GM23338 (cell line): ENCODE data around the gene TMEM131L. TPM values are rescaled to one million over a fixed set of nuclear protein-coding genes. Genes with fewer than 3 reads are reported as not detected.

Experiments
- ATAC-seq: fragments of 200-7000 bp; cut with Tn5 transposase; 3 replicates; pipeline ENCODE4 v1.9.1; 2020
- DNase-seq: peaks from one replicate; pipeline ENCODE4 v3.0.0-alpha.2; 2015; ENCODE audit warnings: low spot score
- H2AFZ ChIP-seq: fragments of 200-600 bp; sonication (generic); 2 replicates; pipeline ENCODE4 v1.8.0; 2016; ENCODE audit warnings: antibody characterized with exemption, mild to moderate bottlenecking, moderate library complexity
- H3F3A ChIP-seq: fragments of 200-600 bp; sonication (generic); replicated peaks from 2 replicates; pipeline ENCODE4 v1.8.0; 2017; ENCODE audit warnings: antibody characterized with exemption, mixed run types, low read depth
- H3K27ac ChIP-seq: fragments of 200-600 bp; sonication (generic); 2 replicates; pipeline ENCODE4 v1.6.1; 2016; ENCODE audit warnings: low read depth
- H3K27me3 ChIP-seq: fragments of 200-600 bp; sonication (generic); 2 replicates; pipeline ENCODE4 v1.8.0; 2016; ENCODE audit warnings: mild to moderate bottlenecking, mixed run types, moderate library complexity; ENCODE audit not compliant: insufficient read depth
- H3K36me3 ChIP-seq: fragments of 200-600 bp; sonication (generic); 2 replicates; pipeline ENCODE4 v1.8.0; 2016; ENCODE audit warnings: mild to moderate bottlenecking; ENCODE audit not compliant: insufficient read depth
- H3K4me1 ChIP-seq: fragments of 200-600 bp; sonication (generic); 2 replicates; pipeline ENCODE4 v1.8.0; 2016; ENCODE audit warnings: mild to moderate bottlenecking, moderate library complexity; ENCODE audit not compliant: insufficient read depth
- H3K4me2 ChIP-seq: fragments of 200-600 bp; sonication (generic); 2 replicates; pipeline ENCODE4 v1.7.1; 2017; ENCODE audit warnings: mixed run types
- H3K4me3 ChIP-seq: fragments of 200-600 bp; sonication (generic); 2 replicates; pipeline ENCODE4 v1.6.1; 2016; ENCODE audit warnings: mixed run types
- H3K79me2 ChIP-seq: fragments of 200-600 bp; sonication (generic); replicated peaks from 2 replicates; pipeline ENCODE4 v1.8.0; 2017; ENCODE audit warnings: mild to moderate bottlenecking; ENCODE audit not compliant: insufficient read depth
- H3K9me2 ChIP-seq: fragments of 200-600 bp; sonication (generic); 2 replicates; pipeline ENCODE4 v1.8.0; 2017; ENCODE audit not compliant: insufficient read depth
- H4K20me1 ChIP-seq: fragments of 200-600 bp; sonication (generic); replicated peaks from 2 replicates; pipeline ENCODE4 v1.8.0; 2017; ENCODE audit warnings: mild to moderate bottlenecking; ENCODE audit not compliant: insufficient read depth
- H3K27ac Mint-ChIP-seq: 2 replicates; pipeline ENCODE4 v1.8.0; 2020; ENCODE audit warnings: inconsistent platforms, mild to moderate bottlenecking, moderate library complexity, mixed read lengths
- H3K27me3 Mint-ChIP-seq: 3 replicates; pipeline ENCODE4 v1.8.0; 2022; ENCODE audit warnings: low read depth, mild to moderate bottlenecking, moderate library complexity, mixed read lengths, inconsistent platforms; ENCODE audit not compliant: insufficient read depth, poor library complexity
- H3K36me3 Mint-ChIP-seq: 3 replicates; pipeline ENCODE4 v1.8.0; 2021; ENCODE audit warnings: low read depth, mild to moderate bottlenecking, inconsistent platforms, moderate library complexity, mixed read lengths
- H3K4me1 Mint-ChIP-seq: 3 replicates; pipeline ENCODE4 v1.8.0; 2020; ENCODE audit warnings: mild to moderate bottlenecking, inconsistent platforms, mixed read lengths
- H3K4me3 Mint-ChIP-seq: 3 replicates; pipeline ENCODE4 v1.8.0; 2021; ENCODE audit warnings: moderate library complexity, mild to moderate bottlenecking, inconsistent platforms, mixed read lengths
- H3K9me3 Mint-ChIP-seq: 3 replicates; pipeline ENCODE4 v1.8.0; 2020; ENCODE audit warnings: moderate library complexity, mild to moderate bottlenecking, inconsistent platforms, mixed read lengths
- CREB1 ChIP-seq: fragments of 250-450 bp; sonication (Bioruptor Pico); IDR thresholded peaks from 2 replicates; pipeline ENCODE4 v1.5.0; 2020; ENCODE audit warnings: low read depth, mild to moderate bottlenecking, moderate library complexity
- CTCF ChIP-seq, 2 experiments: fragments of 200-600 bp in 1 of 2; sonication (generic) in 1 of 2; conservative IDR thresholded peaks; 2 replicates each; pipeline versions ENCODE4 v1.5.1 to v1.6.1; 2016 to 2017; ENCODE audit warnings: antibody characterized with exemption in 2 of 2, low read depth in 2 of 2, mild to moderate bottlenecking in 2 of 2, moderate library complexity in 1 of 2
- ETS1 ChIP-seq: IDR thresholded peaks from 2 replicates; pipeline ENCODE4 v1.6.1; 2016; ENCODE audit warnings: antibody characterized with exemption
- EZH2 ChIP-seq: fragments of 200-600 bp; sonication (generic); IDR thresholded peaks from one replicate; pipeline ENCODE4 v1.8.0; 2017; ENCODE audit warnings: antibody characterized with exemption, mild to moderate bottlenecking, low read depth; ENCODE audit not compliant: unreplicated experiment
- EZH2phosphoT487 ChIP-seq: fragments of 200-600 bp; sonication (generic); IDR thresholded peaks from one replicate; pipeline ENCODE4 v1.8.1; 2018; ENCODE audit warnings: antibody characterized with exemption; ENCODE audit not compliant: unreplicated experiment
- JUNB ChIP-seq: IDR thresholded peaks from one replicate; pipeline ENCODE4 v1.6.1; 2016; ENCODE audit warnings: antibody characterized with exemption; ENCODE audit not compliant: unreplicated experiment
- NANOG ChIP-seq: IDR thresholded peaks from 2 replicates; pipeline ENCODE4 v1.6.1; 2016; ENCODE audit warnings: antibody characterized with exemption, borderline replicate concordance
- POLR2AphosphoS5 ChIP-seq: IDR thresholded peaks from 2 replicates; pipeline ENCODE4 v1.6.1; 2016; ENCODE audit warnings: antibody characterized with exemption, low read depth
- REST ChIP-seq: IDR thresholded peaks from one replicate; pipeline ENCODE4 v1.6.1; 2018; ENCODE audit warnings: antibody characterized with exemption; ENCODE audit not compliant: unreplicated experiment
- STAT1 ChIP-seq: IDR thresholded peaks from one replicate; pipeline ENCODE4 v1.6.1; 2016; ENCODE audit warnings: antibody characterized with exemption; ENCODE audit not compliant: unreplicated experiment
- ZNF114 ChIP-seq: fragments of 250-450 bp; sonication (Bioruptor Pico); IDR thresholded peaks from 2 replicates; pipeline ENCODE4 v1.5.0; 2020; ENCODE audit warnings: mild to moderate bottlenecking, moderate library complexity
- ZNF331 ChIP-seq: fragments of 250-450 bp; sonication (Bioruptor Pico); IDR thresholded peaks from 2 replicates; pipeline ENCODE4 v1.5.0; 2020; ENCODE audit warnings: low read depth, mild to moderate bottlenecking, moderate library complexity
- ZNF462 ChIP-seq: fragments of 250-450 bp; sonication (Bioruptor Pico); IDR thresholded peaks from 2 replicates; pipeline ENCODE4 v1.5.0; 2020; ENCODE audit warnings: mild to moderate bottlenecking, moderate library complexity
- polyA plus RNA-seq: library from polyadenylated mRNA; unstranded; fragments of >200 nt; fragmentation: Nextera tagmentation; extraction: Ambion mirVana; gene quantifications from 2 replicates; pipeline ENCODE4 v1.2.1, GENCODE V29; 2016
- total RNA-seq: library from RNA; depleted of rRNA; stranded (reverse); fragments of >200 nt; shearing (Covaris generic); gene quantifications from 2 replicates; pipeline ENCODE4 v1.2.3, GENCODE V29; 2014

The TMEM131L gene
- total and polyA plus RNA-seq, 2 experiments from 2014 or later: 11.1 to 32.2 TPM

- H3K36me3 ChIP-seq: no peaks in the 10 kb centered on the region
- H3K4me3 Mint-ChIP-seq: no peak overlapping the region
- no peaks in the 10 kb centered on the region for H3K9me3 Mint-ChIP-seq
- H3K4me1 Mint-ChIP-seq: peaks cover 9% of the 10 kb centered on the region; the same call in 2 of the 3 replicates
- H3K4me1 ChIP-seq: no peaks in the 10 kb centered on the region
- ATAC-seq (no peak), DNase-seq (no peak)
- no peak overlapping the region for H3K4me2 ChIP-seq
- H3K27me3 ChIP-seq: no peaks in the 10 kb centered on the region
- peaks cover 3% of the 10 kb centered on the region; the same call in 1 of the 3 replicates for H3K36me3 Mint-ChIP-seq
- no peaks in the 10 kb centered on the region for H4K20me1 ChIP-seq
- no peaks in the 10 kb centered on the region for H3F3A ChIP-seq
- peaks cover 4% of the 10 kb centered on the region; the same call in 1 of the 2 replicates for H3K79me2 ChIP-seq
- no peak for TF ChIP-seq EZH2phosphoT487
- TF ChIP-seq JUNB: no peak
- TF ChIP-seq POLR2AphosphoS5: no peak
- no peak for TF ChIP-seq EZH2
- TF ChIP-seq CREB1 (CRISPR knock-in tag): no peak
- no peak for TF ChIP-seq ZNF331
- no peak for TF ChIP-seq ETS1
- no peak for TF ChIP-seq ZNF462
- no peak for TF ChIP-seq ZNF114 (CRISPR knock-in tag)
- no peak for TF ChIP-seq NANOG
- no peak for TF ChIP-seq REST
- TF ChIP-seq CTCF (conservative IDR thresholded peaks at IDR 0.05; ENCODE audit: low read depth in 2 of 2): no peak
- no peak for TF ChIP-seq STAT1
- no peak overlapping the region for H3K27ac Mint-ChIP-seq
- no peak overlapping the region for H3K27ac ChIP-seq
- H3K4me3 ChIP-seq: no peak overlapping the region
- no peaks in the 10 kb centered on the region for H3K27me3 Mint-ChIP-seq
- no peak overlapping the region for H2AFZ ChIP-seq
- H3K9me2 ChIP-seq: no peaks in the 10 kb centered on the region
Observed at GRCh38 chr4:153553819-153554170, 87.6 kb downstream of the TMEM131L start.
